H9 (cell line): ENCODE results near the gene PIK3C3. TPM values are rescaled to one million over a fixed set of nuclear protein-coding genes. Genes with fewer than 3 reads are reported as not detected.

Source experiments
- DNase-seq: peaks from one replicate; pipeline ENCODE4 v3.0.0-alpha.2; 2017
- H2AFZ ChIP-seq: one replicate; pipeline ENCODE4 v1.6.1; 2013; ENCODE audit warnings: mild to moderate bottlenecking, low read length, control low read depth, moderate library complexity
- H2AK5ac ChIP-seq: 2 replicates; pipeline ENCODE4 v1.6.1; 2013; ENCODE audit warnings: low read length, control low read depth, mixed read lengths; ENCODE audit not compliant: insufficient read length
- H2BK120ac ChIP-seq: one replicate; pipeline ENCODE4 v1.6.1; 2013; ENCODE audit warnings: low read depth, mild to moderate bottlenecking, low read length, control low read depth, inconsistent platforms; ENCODE audit not compliant: poor library complexity, severe bottlenecking
- H2BK12ac ChIP-seq: 2 replicates; pipeline ENCODE4 v1.6.1; 2013; ENCODE audit warnings: low read length, control low read depth, mixed read lengths, low read depth; ENCODE audit not compliant: insufficient read length
- H2BK15ac ChIP-seq: 2 replicates; pipeline ENCODE4 v1.6.1; 2013; ENCODE audit warnings: low read depth, low read length, control low read depth
- H2BK20ac ChIP-seq: one replicate; pipeline ENCODE4 v1.6.1; 2013; ENCODE audit warnings: low read depth, mild to moderate bottlenecking, low read length, control low read depth, inconsistent platforms; ENCODE audit not compliant: poor library complexity, severe bottlenecking
- H2BK5ac ChIP-seq: 2 replicates; pipeline ENCODE4 v1.6.1; 2013; ENCODE audit warnings: low read length, control low read depth, mixed read lengths; ENCODE audit not compliant: insufficient read length
- H3K14ac ChIP-seq: 2 replicates; pipeline ENCODE4 v1.6.1; 2013; ENCODE audit warnings: low read length, control low read depth; ENCODE audit not compliant: insufficient read depth
- H3K18ac ChIP-seq: 2 replicates; pipeline ENCODE4 v1.6.1; 2013; ENCODE audit warnings: low read depth, mild to moderate bottlenecking, mixed read lengths, low read length, control low read depth; ENCODE audit not compliant: insufficient read length
- H3K23ac ChIP-seq: 2 replicates; pipeline ENCODE4 v1.6.1; 2013; ENCODE audit warnings: low read length, control low read depth, mixed read lengths, low read depth; ENCODE audit not compliant: insufficient read length
- H3K23me2 ChIP-seq: 2 replicates; pipeline ENCODE4 v1.6.1; 2013; ENCODE audit warnings: low read depth, mild to moderate bottlenecking, mixed read lengths, low read length, control low read depth; ENCODE audit not compliant: insufficient read length, poor library complexity, severe bottlenecking
- H3K27ac ChIP-seq: 2 replicates; pipeline ENCODE4 v1.5.1; 2013; ENCODE audit warnings: low read length, control low read depth, mixed read lengths, low read depth; ENCODE audit not compliant: insufficient read length
- H3K27me3 ChIP-seq: 2 replicates; pipeline ENCODE4 v1.6.1; 2013; ENCODE audit warnings: low read length, control low read depth, inconsistent platforms; ENCODE audit not compliant: insufficient read depth
- H3K4ac ChIP-seq: 2 replicates; pipeline ENCODE4 v1.6.1; 2013; ENCODE audit warnings: low read depth, mild to moderate bottlenecking, control low read depth, inconsistent platforms, low read length, moderate library complexity
- H3K4me1 ChIP-seq: 2 replicates; pipeline ENCODE4 v1.6.1; 2013; ENCODE audit warnings: low read length, control low read depth, inconsistent platforms; ENCODE audit not compliant: insufficient read depth
- H3K4me2 ChIP-seq: 2 replicates; pipeline ENCODE4 v1.6.1; 2013; ENCODE audit warnings: low read length, control low read depth, mixed read lengths; ENCODE audit not compliant: insufficient read length, insufficient read depth
- H3K56ac ChIP-seq: 2 replicates; pipeline ENCODE4 v1.6.1; 2013; ENCODE audit warnings: low read depth, mild to moderate bottlenecking, mixed read lengths, low read length, control low read depth; ENCODE audit not compliant: insufficient read length
- H3K79me1 ChIP-seq: 2 replicates; pipeline ENCODE4 v1.6.1; 2013; ENCODE audit warnings: low read depth, mild to moderate bottlenecking, moderate library complexity, low read length, control low read depth, inconsistent platforms; ENCODE audit not compliant: insufficient read depth, poor library complexity, severe bottlenecking
- H3K79me2 ChIP-seq: 2 replicates; pipeline ENCODE4 v1.6.1; 2013; ENCODE audit warnings: low read length, control low read depth, inconsistent platforms; ENCODE audit not compliant: insufficient read depth
- H3K9ac ChIP-seq: 2 replicates; pipeline ENCODE4 v1.6.1; 2013; ENCODE audit warnings: low read length, control low read depth, mixed read lengths; ENCODE audit not compliant: insufficient read length; ENCODE audit errors: extremely low read depth
- H3K9me3 ChIP-seq: one replicate; pipeline ENCODE4 v1.6.1; 2013; ENCODE audit warnings: low read depth, low read length, inconsistent platforms; ENCODE audit not compliant: control insufficient read depth
- H3T11ph ChIP-seq: one replicate; pipeline ENCODE4 v1.6.1; 2013; ENCODE audit warnings: mild to moderate bottlenecking, low read length, control low read depth, inconsistent platforms
- H4K20me1 ChIP-seq: one replicate; pipeline ENCODE4 v1.6.1; 2013; ENCODE audit not compliant: control insufficient read depth, insufficient read length, insufficient read depth
- H4K5ac ChIP-seq: 2 replicates; pipeline ENCODE4 v1.6.1; 2013; ENCODE audit warnings: low read depth, mild to moderate bottlenecking, mixed read lengths, low read length, control low read depth; ENCODE audit not compliant: insufficient read length
- H4K8ac ChIP-seq: replicated peaks from 2 replicates; pipeline ENCODE4 v1.6.1; 2013; ENCODE audit warnings: low read length, control low read depth, mixed read lengths, low read depth; ENCODE audit not compliant: insufficient read length
- H4K91ac ChIP-seq: 2 replicates; pipeline ENCODE4 v1.6.1; 2013; ENCODE audit warnings: low read depth, mild to moderate bottlenecking, moderate library complexity, mixed read lengths, low read length, control low read depth; ENCODE audit not compliant: insufficient read length
- H3K27ac Mint-ChIP-seq, 3 experiments: 2 replicates in 2 of 3; 3 replicates in 1 of 3; pipeline ENCODE4 v1.8.0; 2020 to 2021; ENCODE audit warnings: mixed read lengths in 3 of 3, mild to moderate bottlenecking in 1 of 3, moderate library complexity in 1 of 3
- H3K27me3 Mint-ChIP-seq: 2 replicates; pipeline ENCODE4 v1.8.0; 2021; ENCODE audit warnings: low read depth, mild to moderate bottlenecking, moderate library complexity, mixed read lengths
- H3K36me3 Mint-ChIP-seq, 3 experiments: 2 replicates in 2 of 3; 3 replicates in 1 of 3; pipeline ENCODE4 v1.8.0; 2020 to 2021; ENCODE audit warnings: low read depth in 3 of 3, mixed read lengths in 3 of 3; ENCODE audit not compliant: insufficient read depth in 1 of 3
- H3K4me1 Mint-ChIP-seq, 2 experiments: 2 replicates each; pipeline ENCODE4 v1.8.0; 2020; ENCODE audit warnings: mixed read lengths in 2 of 2
- H3K4me3 Mint-ChIP-seq, 2 experiments: 2 replicates in 1 of 2; 3 replicates in 1 of 2; pipeline ENCODE4 v1.8.0; 2020 to 2021; ENCODE audit warnings: mild to moderate bottlenecking in 2 of 2, mixed read lengths in 2 of 2, moderate library complexity in 1 of 2
- H3K9me3 Mint-ChIP-seq, 2 experiments: 2 replicates in 1 of 2; 3 replicates in 1 of 2; pipeline ENCODE4 v1.8.0; 2020; ENCODE audit warnings: mild to moderate bottlenecking in 2 of 2, mixed read lengths in 2 of 2, moderate library complexity in 1 of 2
- WGBS: extraction: QIAGEN DNeasy Blood & Tissue Kit; methylation state at CpG from one replicate; pipeline ENCODE4 v1.1.7; 2013; ENCODE audit warnings: missing lambda C conversion rate, low lambda C conversion rate, mixed read lengths; ENCODE audit not compliant: insufficient read length; ENCODE audit errors: extremely low coverage; 5-methylcytosine and 5-hydroxymethylcytosine counted together
- total RNA-seq: library from RNA; stranded (reverse); gene quantifications from 2 replicates; pipeline ENCODE4 v1.2.1, GENCODE V29; 2021
- TF ChIP-seq, protein P1 (sequence below): fragments of 200-600 bp; sonication (generic); conservative IDR thresholded peaks from 3 replicates; pipeline ENCODE4 v1.8.0; 2021; ENCODE audit warnings: antibody characterized with exemption, mild to moderate bottlenecking

PIK3C3 gene
- total RNA-seq, 1 experiment from 2014 or later: 48.8 TPM

DNA sequence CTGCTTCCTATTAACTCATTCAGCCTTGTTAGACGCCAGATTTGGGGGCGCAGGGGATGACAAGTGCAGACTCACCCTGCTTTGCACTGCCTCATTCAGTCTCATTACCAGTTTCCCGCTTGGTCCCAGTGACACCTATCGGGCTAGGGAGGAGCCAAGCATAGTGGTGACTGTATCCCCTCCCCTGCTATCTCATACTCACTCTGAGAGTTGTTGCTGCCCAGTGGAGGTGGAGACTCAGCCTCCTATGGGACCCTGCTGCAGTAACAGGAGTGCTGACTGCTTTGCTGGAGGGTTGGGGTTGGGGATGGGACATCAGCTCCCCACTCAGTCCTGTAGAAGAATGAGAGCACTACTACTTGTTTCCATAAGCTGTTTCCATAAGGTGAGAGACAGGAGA, 21.3 kb upstream of the PIK3C3 start:
- Histone ChIP-seq H3K79me1 (no peaks in the 10 kb centered on the region), H3K18ac (no peak overlapping the region), H3K23me2 (no peaks in the 10 kb centered on the region), H3K79me2 (no peaks in the 10 kb centered on the region), H4K5ac (no peak overlapping the region), H2BK120ac (no peak overlapping the region), H2AK5ac (no peak overlapping the region), H2BK5ac (no peak overlapping the region), H3K56ac (no peak overlapping the region), H3K9ac (no peak overlapping the region), H3K4ac (no peak overlapping the region), H3T11ph (no peak overlapping the region), H3K4me1 (no peaks in the 10 kb centered on the region), H4K91ac (no peak overlapping the region), H3K9me3 (no peaks in the 10 kb centered on the region), H3K4me2 (no peak overlapping the region), H2BK15ac (no peak overlapping the region), H3K14ac (no peak overlapping the region), H2AFZ (no peak overlapping the region), H3K23ac (no peak overlapping the region), H4K20me1 (no peaks in the 10 kb centered on the region), H3K27me3 (no peaks in the 10 kb centered on the region), H4K8ac (no peak overlapping the region), H2BK12ac (no peak overlapping the region), H3K27ac (no peak overlapping the region), H2BK20ac (no peak overlapping the region)
- Mint-ChIP-seq H3K9me3 (no peaks in the 10 kb centered on the region), H3K27me3 (no peaks in the 10 kb centered on the region), H3K36me3 (no peaks in the 10 kb centered on the region), H3K4me3 (no peak overlapping the region), H3K27ac (no peak overlapping the region), H3K4me1 (peaks cover 6 to 16% of the 10 kb centered on the region in 2 experiments)
- TF ChIP-seq, protein P1, sequence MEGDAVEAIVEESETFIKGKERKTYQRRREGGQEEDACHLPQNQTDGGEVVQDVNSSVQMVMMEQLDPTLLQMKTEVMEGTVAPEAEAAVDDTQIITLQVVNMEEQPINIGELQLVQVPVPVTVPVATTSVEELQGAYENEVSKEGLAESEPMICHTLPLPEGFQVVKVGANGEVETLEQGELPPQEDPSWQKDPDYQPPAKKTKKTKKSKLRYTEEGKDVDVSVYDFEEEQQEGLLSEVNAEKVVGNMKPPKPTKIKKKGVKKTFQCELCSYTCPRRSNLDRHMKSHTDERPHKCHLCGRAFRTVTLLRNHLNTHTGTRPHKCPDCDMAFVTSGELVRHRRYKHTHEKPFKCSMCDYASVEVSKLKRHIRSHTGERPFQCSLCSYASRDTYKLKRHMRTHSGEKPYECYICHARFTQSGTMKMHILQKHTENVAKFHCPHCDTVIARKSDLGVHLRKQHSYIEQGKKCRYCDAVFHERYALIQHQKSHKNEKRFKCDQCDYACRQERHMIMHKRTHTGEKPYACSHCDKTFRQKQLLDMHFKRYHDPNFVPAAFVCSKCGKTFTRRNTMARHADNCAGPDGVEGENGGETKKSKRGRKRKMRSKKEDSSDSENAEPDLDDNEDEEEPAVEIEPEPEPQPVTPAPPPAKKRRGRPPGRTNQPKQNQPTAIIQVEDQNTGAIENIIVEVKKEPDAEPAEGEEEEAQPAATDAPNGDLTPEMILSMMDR: no peak
- peak; percentile 74 for DNase-seq
- WGBS: no CpG with 5 or more reads among the region's 4 CpGs
